ENCODE results near the gene AGFG1. TPM values are rescaled to one million over a fixed set of nuclear protein-coding genes. Genes with fewer than 3 reads are reported as not detected.

The AGFG1 gene
- total RNA-seq, 2 donors from 2014 or later: 47.8 to 75.7 TPM

GRCh38 chr2:227455200-227455599 is 16.8 kb upstream of the AGFG1 start:
- H3K4me1 ChIP-seq: no peaks in the 10 kb centered on the region
- no peaks in the 10 kb centered on the region for H3K27me3 ChIP-seq
- TF ChIP-seq CTCF (IDR thresholded peaks at IDR 0.05): no peak
- H3K4me3 ChIP-seq: no peak overlapping the region
- H3K9me3 ChIP-seq: no peaks in the 10 kb centered on the region
- no peak for DNase-seq (ENCODE audit: low spot score)
- no peak overlapping the region for H3K27ac ChIP-seq
- H3K36me3 ChIP-seq: no peaks in the 10 kb centered on the region

GRCh38 chr2:227456102-227456501 is 15.9 kb upstream of the AGFG1 start:
- DNase-seq (ENCODE audit: low spot score): no peak
- H3K9me3 ChIP-seq: no peaks in the 10 kb centered on the region

GRCh38 chr2:227456772-227457171 is 15.2 kb upstream of the AGFG1 start:
- TF ChIP-seq CTCF (IDR thresholded peaks at IDR 0.05): no peak
- no peaks in the 10 kb centered on the region for H3K27me3 ChIP-seq

More at GRCh38 chr2:227456102-227456501, 15.9 kb upstream of the AGFG1 start:
- Histone ChIP-seq H3K36me3 (no peaks in the 10 kb centered on the region), H3K4me3 (no peak overlapping the region), H3K27ac (no peak overlapping the region), H3K27me3 (no peaks in the 10 kb centered on the region), H3K4me1 (no peaks in the 10 kb centered on the region)
- no peak for TF ChIP-seq CTCF (IDR thresholded peaks at IDR 0.05)

GRCh38 chr2:227460070-227460485 is 11.9 kb upstream of the AGFG1 start:
- no peaks in the 10 kb centered on the region for H3K27me3 ChIP-seq
- no peaks in the 10 kb centered on the region for H3K36me3 ChIP-seq
- H3K9me3 ChIP-seq: no peaks in the 10 kb centered on the region
- no peak for DNase-seq (ENCODE audit: low spot score)
- no peak for TF ChIP-seq CTCF (IDR thresholded peaks at IDR 0.05)
- H3K4me1 ChIP-seq: no peaks in the 10 kb centered on the region
- H3K4me3 ChIP-seq: no peak overlapping the region
- H3K27ac ChIP-seq: no peak overlapping the region

More at GRCh38 chr2:227456772-227457171, 15.2 kb upstream of the AGFG1 start:
- H3K36me3 ChIP-seq: no peaks in the 10 kb centered on the region
- DNase-seq (ENCODE audit: low spot score): no peak
- H3K4me3 ChIP-seq: no peak overlapping the region
- no peaks in the 10 kb centered on the region for H3K9me3 ChIP-seq
- H3K27ac ChIP-seq: no peak overlapping the region
- H3K4me1 ChIP-seq: no peaks in the 10 kb centered on the region

- Histone ChIP-seq H3K4me1 (no peaks in the 10 kb centered on the region), H3K4me3 (no peak overlapping the region), H3K27me3 (no peaks in the 10 kb centered on the region), H3K36me3 (no peaks in the 10 kb centered on the region), H3K27ac (no peak overlapping the region), H3K9me3 (no peaks in the 10 kb centered on the region)
- DNase-seq (ENCODE audit: low spot score): no peak
- no peak for TF ChIP-seq CTCF (IDR thresholded peaks at IDR 0.05)
Observed at GRCh38 chr2:227460833-227461232, 11.1 kb upstream of the AGFG1 start.

GRCh38 chr2:227461811-227462461 is 10.0 kb upstream of the AGFG1 start:
- Histone ChIP-seq H3K4me1 (peaks cover 0 to 10% of the 10 kb centered on the region in 2 donors), H3K27me3 (no peaks in the 10 kb centered on the region), H3K4me3 (no peak overlapping the region), H3K36me3 (no peaks in the 10 kb centered on the region), H3K9me3 (no peaks in the 10 kb centered on the region), H3K27ac (no peak overlapping the region)
- DNase-seq (ENCODE audit: low spot score): no peak
- no peak for TF ChIP-seq CTCF (IDR thresholded peaks at IDR 0.05)

Data from right atrium auricular region (tissue), 2 donors.